ENCODE data around the gene PBXIP1. TPM values are rescaled to one million over a fixed set of nuclear protein-coding genes. Genes with fewer than 3 reads are reported as not detected.
A peak's percentile ranks its signal among the peaks of the same experiment; 100 is the strongest.

The PBXIP1 gene
- total and polyA plus RNA-seq, 2 of the 13 experiments (the other 11 are each of a cell fraction or from before 2014, with no cell fraction given) = 16.3 to 31.9 TPM

DNA sequence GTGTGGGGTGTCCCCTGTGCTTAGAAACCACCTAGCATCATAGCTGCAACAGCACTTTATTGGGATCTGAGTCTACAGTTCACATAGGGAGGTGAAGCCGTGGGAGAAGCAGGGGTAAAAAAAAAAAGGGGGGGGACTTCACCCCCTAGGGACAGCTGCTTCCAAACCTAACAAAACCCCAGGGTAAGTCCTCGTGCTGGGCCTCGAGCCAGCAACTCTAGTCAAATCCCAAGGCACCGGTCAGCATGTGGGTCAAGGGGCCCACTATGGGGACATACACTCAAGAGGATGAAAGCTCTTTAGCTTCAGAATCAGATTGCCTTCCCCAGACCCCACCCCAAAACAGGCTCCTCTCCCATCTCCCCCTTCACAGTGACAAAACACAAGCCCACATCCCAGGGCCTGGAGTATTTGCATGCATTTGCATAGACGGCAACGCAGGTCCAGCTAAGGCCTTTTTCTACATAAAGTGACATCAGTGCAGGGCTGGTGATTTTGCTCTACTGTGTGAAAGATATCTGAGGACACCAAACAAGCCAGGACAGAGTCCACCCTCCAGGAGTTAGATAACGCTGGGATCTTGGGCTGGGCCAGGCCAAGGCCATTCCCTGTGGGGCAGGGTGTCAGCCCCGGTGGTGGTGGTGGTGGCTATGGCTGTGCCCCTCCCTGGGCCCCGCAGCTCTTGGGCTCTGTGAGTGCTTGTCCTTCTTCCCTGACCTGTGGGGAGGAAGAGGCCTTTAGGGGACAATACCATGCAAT lies 11.3 kb downstream of the PBXIP1 start (continued):
- TF ChIP-seq ZNF263 (CRISPR knock-in tag; IDR thresholded peaks at IDR 0.05) = 0 out of 2 replicates have a peak, but pooled peaks have one; percentile 46
- TF ChIP-seq, protein P1, sequence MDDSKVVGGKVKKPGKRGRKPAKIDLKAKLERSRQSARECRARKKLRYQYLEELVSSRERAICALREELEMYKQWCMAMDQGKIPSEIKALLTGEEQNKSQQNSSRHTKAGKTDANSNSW (CRISPR knock-in tag; IDR thresholded peaks at IDR 0.05; ENCODE audit: borderline replicate concordance) = no peak
- TF ChIP-seq KDM5A (IDR thresholded peaks at IDR 0.05; ENCODE audit: borderline replicate concordance, low read length) = no peak
- TF ChIP-seq FOXM1 (CRISPR knock-in tag; IDR thresholded peaks at IDR 0.05) = no peak
- no peak for TF ChIP-seq CHD4 (IDR thresholded peaks at IDR 0.05; ENCODE audit: borderline replicate concordance, low read length)
- TF ChIP-seq SMAD1 (CRISPR knock-in tag; IDR thresholded peaks at IDR 0.05; ENCODE audit: borderline replicate concordance, low read depth) = no peak
- peak; percentile 51; the same call in 1 of the 2 replicates for TF ChIP-seq THAP11 (CRISPR knock-in tag; IDR thresholded peaks at IDR 0.05)
- TF ChIP-seq GTF2F1 (IDR thresholded peaks at IDR 0.05; ENCODE audit: low read length) = peak; percentile 40; the same call in 1 of the 2 replicates
- TF ChIP-seq POLR2AphosphoS5 (IDR thresholded peaks at IDR 0.05; ENCODE audit: low read depth, low read length) = no peak; the same call in 1 of the 2 replicates
- TF ChIP-seq ZNF563 (CRISPR knock-in tag; IDR thresholded peaks at IDR 0.05) = 0 out of 2 replicates have a peak, but pooled peaks have one; percentile 61
- TF ChIP-seq SRSF9 (IDR thresholded peaks at IDR 0.05; ENCODE audit: borderline replicate concordance, insufficient read depth, low read depth, low read length, poor library complexity, severe bottlenecking) = no peak
- TF ChIP-seq TCF12 (IDR thresholded peaks at IDR 0.05) = no peak
- TF ChIP-seq TCF12 (CRISPR knock-in tag; IDR thresholded peaks at IDR 0.05) = 0 out of 2 replicates have a peak, but pooled peaks have one; percentile 43
- no peak for TF ChIP-seq IKZF1 (IDR thresholded peaks at IDR 0.05)
- TF ChIP-seq, protein P2, sequence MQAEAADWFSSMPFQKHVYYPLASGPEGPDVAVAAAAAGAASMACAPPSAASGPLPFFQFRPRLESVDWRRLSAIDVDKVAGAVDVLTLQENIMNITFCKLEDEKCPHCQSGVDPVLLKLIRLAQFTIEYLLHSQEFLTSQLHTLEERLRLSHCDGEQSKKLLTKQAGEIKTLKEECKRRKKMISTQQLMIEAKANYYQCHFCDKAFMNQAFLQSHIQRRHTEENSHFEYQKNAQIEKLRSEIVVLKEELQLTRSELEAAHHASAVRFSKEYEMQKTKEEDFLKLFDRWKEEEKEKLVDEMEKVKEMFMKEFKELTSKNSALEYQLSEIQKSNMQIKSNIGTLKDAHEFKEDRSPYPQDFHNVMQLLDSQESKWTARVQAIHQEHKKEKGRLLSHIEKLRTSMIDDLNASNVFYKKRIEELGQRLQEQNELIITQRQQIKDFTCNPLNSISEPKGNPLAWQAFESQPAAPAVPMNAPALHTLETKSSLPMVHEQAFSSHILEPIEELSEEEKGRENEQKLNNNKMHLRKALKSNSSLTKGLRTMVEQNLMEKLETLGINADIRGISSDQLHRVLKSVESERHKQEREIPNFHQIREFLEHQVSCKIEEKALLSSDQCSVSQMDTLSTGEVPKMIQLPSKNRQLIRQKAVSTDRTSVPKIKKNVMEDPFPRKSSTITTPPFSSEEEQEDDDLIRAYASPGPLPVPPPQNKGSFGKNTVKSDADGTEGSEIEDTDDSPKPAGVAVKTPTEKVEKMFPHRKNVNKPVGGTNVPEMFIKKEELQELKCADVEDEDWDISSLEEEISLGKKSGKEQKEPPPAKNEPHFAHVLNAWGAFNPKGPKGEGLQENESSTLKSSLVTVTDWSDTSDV (CRISPR knock-in tag; IDR thresholded peaks at IDR 0.05) = no peak
- TF ChIP-seq SRY (CRISPR knock-in tag; IDR thresholded peaks at IDR 0.05) = no peak
- no peak for TF ChIP-seq DNMT1 (CRISPR knock-in tag; IDR thresholded peaks at IDR 0.05)
- no peak for TF ChIP-seq TCF7L2 (IDR thresholded peaks at IDR 0.05; ENCODE audit: low read depth, low read length)
- TF ChIP-seq, protein P3, sequence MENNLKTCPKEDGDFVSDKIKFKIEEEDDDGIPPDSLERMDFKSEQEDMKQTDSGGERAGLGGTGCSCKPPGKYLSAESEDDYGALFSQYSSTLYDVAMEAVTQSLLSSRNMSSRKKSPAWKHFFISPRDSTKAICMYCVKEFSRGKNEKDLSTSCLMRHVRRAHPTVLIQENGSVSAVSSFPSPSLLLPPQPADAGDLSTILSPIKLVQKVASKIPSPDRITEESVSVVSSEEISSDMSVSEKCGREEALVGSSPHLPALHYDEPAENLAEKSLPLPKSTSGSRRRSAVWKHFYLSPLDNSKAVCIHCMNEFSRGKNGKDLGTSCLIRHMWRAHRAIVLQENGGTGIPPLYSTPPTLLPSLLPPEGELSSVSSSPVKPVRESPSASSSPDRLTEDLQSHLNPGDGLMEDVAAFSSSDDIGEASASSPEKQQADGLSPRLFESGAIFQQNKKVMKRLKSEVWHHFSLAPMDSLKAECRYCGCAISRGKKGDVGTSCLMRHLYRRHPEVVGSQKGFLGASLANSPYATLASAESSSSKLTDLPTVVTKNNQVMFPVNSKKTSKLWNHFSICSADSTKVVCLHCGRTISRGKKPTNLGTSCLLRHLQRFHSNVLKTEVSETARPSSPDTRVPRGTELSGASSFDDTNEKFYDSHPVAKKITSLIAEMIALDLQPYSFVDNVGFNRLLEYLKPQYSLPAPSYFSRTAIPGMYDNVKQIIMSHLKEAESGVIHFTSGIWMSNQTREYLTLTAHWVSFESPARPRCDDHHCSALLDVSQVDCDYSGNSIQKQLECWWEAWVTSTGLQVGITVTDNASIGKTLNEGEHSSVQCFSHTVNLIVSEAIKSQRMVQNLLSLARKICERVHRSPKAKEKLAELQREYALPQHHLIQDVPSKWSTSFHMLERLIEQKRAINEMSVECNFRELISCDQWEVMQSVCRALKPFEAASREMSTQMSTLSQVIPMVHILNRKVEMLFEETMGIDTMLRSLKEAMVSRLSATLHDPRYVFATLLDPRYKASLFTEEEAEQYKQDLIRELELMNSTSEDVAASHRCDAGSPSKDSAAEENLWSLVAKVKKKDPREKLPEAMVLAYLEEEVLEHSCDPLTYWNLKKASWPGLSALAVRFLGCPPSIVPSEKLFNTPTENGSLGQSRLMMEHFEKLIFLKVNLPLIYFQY (CRISPR knock-in tag; IDR thresholded peaks at IDR 0.05; ENCODE audit: borderline replicate concordance) = peak; percentile 95; the same call in 1 of the 2 replicates
- no peak for TF ChIP-seq ZNF446 (CRISPR knock-in tag; IDR thresholded peaks at IDR 0.05)
- TF ChIP-seq, protein P4, sequence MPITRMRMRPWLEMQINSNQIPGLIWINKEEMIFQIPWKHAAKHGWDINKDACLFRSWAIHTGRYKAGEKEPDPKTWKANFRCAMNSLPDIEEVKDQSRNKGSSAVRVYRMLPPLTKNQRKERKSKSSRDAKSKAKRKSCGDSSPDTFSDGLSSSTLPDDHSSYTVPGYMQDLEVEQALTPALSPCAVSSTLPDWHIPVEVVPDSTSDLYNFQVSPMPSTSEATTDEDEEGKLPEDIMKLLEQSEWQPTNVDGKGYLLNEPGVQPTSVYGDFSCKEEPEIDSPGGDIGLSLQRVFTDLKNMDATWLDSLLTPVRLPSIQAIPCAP (CRISPR knock-in tag; IDR thresholded peaks at IDR 0.05; ENCODE audit: low read depth) = no peak
- no peak for TF ChIP-seq ZNF20 (CRISPR knock-in tag; IDR thresholded peaks at IDR 0.05)
- TF ChIP-seq PRPF4 (IDR thresholded peaks at IDR 0.05; ENCODE audit: low read depth, low read length, poor library complexity, severe bottlenecking) = no peak
